Calu3 (cell line): ENCODE data around the gene AAK1. TPM values are rescaled to one million over a fixed set of nuclear protein-coding genes. Genes with fewer than 3 reads are reported as not detected.

Source experiments
- BruUV-seq: library from RNA; stranded (reverse); fragments of 400-500 nt; replicated peaks from 2 replicates; lab custom pipeline; 2021; lab: Mats Ljungman, UMichigan
- CTCF ChIA-PET: fragments of 300-600 bp; sonication (Branson Sonifier 250); formaldehyde crosslinking; loops from one replicate; lab custom pipeline; 2022; ENCODE audit warnings: antibody characterized with exemption; lab: Charles Lee
- DNase-seq: peaks from one replicate; pipeline ENCODE4 v3.0.0; 2022
- H3K27ac Mint-ChIP-seq: one replicate; pipeline ENCODE4 v1.8.0; 2022; ENCODE audit warnings: mixed read lengths; ENCODE audit not compliant: unreplicated experiment
- H3K27me3 Mint-ChIP-seq: one replicate; pipeline ENCODE4 v1.8.0; 2022; ENCODE audit warnings: mixed read lengths; ENCODE audit not compliant: unreplicated experiment
- H3K36me3 Mint-ChIP-seq: one replicate; pipeline ENCODE4 v1.8.0; 2022; ENCODE audit warnings: mild to moderate bottlenecking, moderate library complexity, mixed read lengths; ENCODE audit not compliant: insufficient read depth, unreplicated experiment
- H3K4me1 Mint-ChIP-seq: one replicate; pipeline ENCODE4 v1.8.0; 2022; ENCODE audit warnings: mild to moderate bottlenecking, low read depth, mixed read lengths; ENCODE audit not compliant: unreplicated experiment
- H3K4me3 Mint-ChIP-seq: one replicate; pipeline ENCODE4 v1.8.0; 2022; ENCODE audit warnings: mild to moderate bottlenecking, low read depth, moderate library complexity, mixed read lengths; ENCODE audit not compliant: unreplicated experiment
- H3K9me3 Mint-ChIP-seq: one replicate; pipeline ENCODE4 v1.8.0; 2022; ENCODE audit warnings: low read depth, mixed read lengths; ENCODE audit not compliant: unreplicated experiment
- intact Hi-C: fragments of 100-400 bp; cut with micrococcal nuclease; formaldehyde crosslinking; loops from one replicate; pipeline ENCODE4 v1.10.0; 2022; ENCODE audit not compliant: unreplicated experiment
- total RNA-seq: library from RNA; stranded (reverse); gene quantifications from 2 replicates; pipeline ENCODE4 v1.2.3, GENCODE V29; 2022
- TF ChIP-seq, protein P1 (sequence below): fragments of 200-600 bp; IDR thresholded peaks from one replicate; pipeline ENCODE4 v1.8.0; 2022; ENCODE audit warnings: antibody characterized with exemption; ENCODE audit not compliant: unreplicated experiment

Gene AAK1
- total RNA-seq, 1 experiment from 2014 or later, result 46.7 TPM

DNA sequence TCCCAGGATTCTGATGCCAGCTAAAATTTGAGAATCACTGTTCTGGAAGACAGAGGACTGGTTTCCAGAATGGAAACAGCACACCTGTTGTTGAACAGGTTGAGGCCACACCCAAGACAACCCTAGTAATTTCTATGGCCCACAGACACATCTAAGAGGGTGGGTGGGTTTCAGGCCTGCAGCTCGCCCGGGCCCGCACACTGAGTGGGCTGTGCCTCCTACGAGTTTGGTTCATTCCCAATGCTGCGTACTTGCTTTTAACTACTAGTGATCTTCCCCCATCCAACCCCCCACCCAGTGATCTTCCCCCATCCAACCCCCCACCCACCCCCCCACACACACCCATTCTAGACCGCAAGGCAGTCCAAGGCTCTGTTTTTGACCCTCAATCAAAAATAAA, 205.0 kb downstream of the AAK1 start:
- BruUV-seq, result no TSS peak
- CTCF ChIA-PET, result interaction anchor here (0.5 to 1.4 kb wide), 2 partner anchors 9 to 302 kb away, joined by 4 to 5 read pairs; no protein-coding TSS in a partner anchor
- H3K36me3 Mint-ChIP-seq, result peaks cover 19% of the 10 kb centered on the region
- DNase-seq, result no peak
- TF ChIP-seq, protein P1, sequence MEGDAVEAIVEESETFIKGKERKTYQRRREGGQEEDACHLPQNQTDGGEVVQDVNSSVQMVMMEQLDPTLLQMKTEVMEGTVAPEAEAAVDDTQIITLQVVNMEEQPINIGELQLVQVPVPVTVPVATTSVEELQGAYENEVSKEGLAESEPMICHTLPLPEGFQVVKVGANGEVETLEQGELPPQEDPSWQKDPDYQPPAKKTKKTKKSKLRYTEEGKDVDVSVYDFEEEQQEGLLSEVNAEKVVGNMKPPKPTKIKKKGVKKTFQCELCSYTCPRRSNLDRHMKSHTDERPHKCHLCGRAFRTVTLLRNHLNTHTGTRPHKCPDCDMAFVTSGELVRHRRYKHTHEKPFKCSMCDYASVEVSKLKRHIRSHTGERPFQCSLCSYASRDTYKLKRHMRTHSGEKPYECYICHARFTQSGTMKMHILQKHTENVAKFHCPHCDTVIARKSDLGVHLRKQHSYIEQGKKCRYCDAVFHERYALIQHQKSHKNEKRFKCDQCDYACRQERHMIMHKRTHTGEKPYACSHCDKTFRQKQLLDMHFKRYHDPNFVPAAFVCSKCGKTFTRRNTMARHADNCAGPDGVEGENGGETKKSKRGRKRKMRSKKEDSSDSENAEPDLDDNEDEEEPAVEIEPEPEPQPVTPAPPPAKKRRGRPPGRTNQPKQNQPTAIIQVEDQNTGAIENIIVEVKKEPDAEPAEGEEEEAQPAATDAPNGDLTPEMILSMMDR, result no peak
- H3K4me1 Mint-ChIP-seq, result peaks cover 15% of the 10 kb centered on the region
- H3K9me3 Mint-ChIP-seq, result no peaks in the 10 kb centered on the region
- intact Hi-C loops, result no loop called here
- H3K27ac Mint-ChIP-seq, result peak overlapping the region; percentile 4
- H3K27me3 Mint-ChIP-seq, result no peaks in the 10 kb centered on the region
- no peak overlapping the region for H3K4me3 Mint-ChIP-seq

DNA sequence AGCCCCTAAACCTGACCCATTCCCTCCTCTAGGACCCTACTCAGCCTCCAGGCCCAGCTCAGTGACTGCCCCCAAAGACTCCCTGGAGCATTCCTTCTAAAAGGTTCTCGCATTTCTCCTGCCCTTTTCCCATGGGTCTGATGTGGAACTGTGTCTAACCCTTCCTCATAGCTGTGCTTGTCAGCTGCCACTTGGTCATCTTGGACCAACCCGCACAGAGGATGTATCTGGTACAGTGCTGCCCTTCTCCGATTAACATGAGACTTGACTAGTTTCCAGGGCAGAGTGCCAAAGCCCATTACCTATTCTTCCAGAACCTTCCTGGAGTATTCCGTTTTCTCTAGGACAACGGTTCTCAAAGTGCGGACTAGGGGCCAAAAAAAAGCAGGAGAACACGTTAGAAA, 205.8 kb downstream of the AAK1 start:
- H3K36me3 Mint-ChIP-seq, result peaks cover 19% of the 10 kb centered on the region
- peak overlapping the region; percentile 94 for H3K27ac Mint-ChIP-seq
- DNase-seq, result no peak
- H3K27me3 Mint-ChIP-seq, result no peaks in the 10 kb centered on the region
- H3K4me1 Mint-ChIP-seq, result peaks cover 15% of the 10 kb centered on the region
- no peaks in the 10 kb centered on the region for H3K9me3 Mint-ChIP-seq
- peak overlapping the region; percentile 90 for H3K4me3 Mint-ChIP-seq
- intact Hi-C loops, result loop anchor here (2.0 kb wide), 1 partner anchor 71 kb away; no protein-coding TSS in a partner anchor
- TSS peak; percentile 77 for BruUV-seq
- TF ChIP-seq, protein P1, result no peak
- CTCF ChIA-PET, result interaction anchor here (0.6 to 1.8 kb wide), 6 partner anchors 9 to 672 kb away, joined by 3 to 11 read pairs (median 4); no protein-coding TSS in a partner anchor

DNA sequence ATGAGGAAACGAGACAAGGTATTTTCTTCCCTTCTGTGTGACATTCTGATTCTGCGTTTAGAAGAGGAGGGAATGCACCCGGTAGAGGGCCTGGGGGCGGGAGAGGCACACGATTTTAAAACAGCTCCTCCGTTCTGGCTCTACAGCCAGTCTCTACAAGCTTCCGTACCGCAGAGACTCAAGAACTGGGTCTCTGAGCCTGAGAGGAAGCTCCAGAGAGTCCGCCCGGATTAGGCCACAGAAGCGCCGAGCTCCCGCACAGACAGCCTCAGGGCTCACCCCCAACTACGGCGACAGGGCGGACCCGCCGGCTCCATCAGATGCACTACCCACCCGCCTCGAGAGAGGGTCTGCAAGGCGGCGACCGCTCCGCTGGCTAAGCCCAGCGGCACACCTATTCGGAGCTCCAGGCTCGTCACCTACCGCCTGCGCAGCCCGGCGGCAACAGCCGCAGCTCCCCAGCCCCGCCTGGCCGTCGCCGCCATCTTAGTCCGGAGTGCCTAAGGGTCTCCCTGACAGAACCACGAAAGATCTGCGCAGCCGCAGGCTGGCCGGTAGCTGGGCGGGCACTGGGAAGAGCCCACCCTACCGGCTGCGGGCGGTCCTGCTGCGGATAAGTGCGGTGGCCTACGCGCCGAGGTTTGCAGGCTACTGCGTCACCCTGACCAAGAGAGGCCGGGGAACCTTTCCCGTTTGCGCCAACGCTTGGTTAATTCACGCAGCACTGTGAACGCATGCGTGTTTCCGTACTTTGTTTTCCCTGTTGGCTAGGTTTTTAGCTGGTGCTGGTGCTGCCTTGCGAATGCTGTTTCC, 206.4 kb downstream of the AAK1 start, which contains the start of gene NFU1:
NFU1 (minus strand) TSS at position 498 of the 813 bp plus-strand sequence; CDS start at position 485, 13 bp downstream.
- TF ChIP-seq, protein P1, result no peak
- peaks cover 19% of the 10 kb centered on the region for H3K36me3 Mint-ChIP-seq
- CTCF ChIA-PET, result interaction anchor here (0.6 to 1.8 kb wide), 8 partner anchors 8 to 673 kb away, joined by 3 to 11 read pairs (median 4); no protein-coding TSS in a partner anchor
- no TSS peak for BruUV-seq
- H3K27me3 Mint-ChIP-seq, result no peaks in the 10 kb centered on the region
- H3K4me3 Mint-ChIP-seq, result peak within 1 kb of the TSS; percentile 90
- DNase-seq, result peak; percentile 90
- intact Hi-C loops, result loop anchor here (2.0 kb wide), 1 partner anchor 72 kb away; no protein-coding TSS in a partner anchor
- H3K4me1 Mint-ChIP-seq, result peaks cover 15% of the 10 kb centered on the region
- H3K9me3 Mint-ChIP-seq, result no peaks in the 10 kb centered on the region
- H3K27ac Mint-ChIP-seq, result peak within 1 kb of the TSS; percentile 94

DNA sequence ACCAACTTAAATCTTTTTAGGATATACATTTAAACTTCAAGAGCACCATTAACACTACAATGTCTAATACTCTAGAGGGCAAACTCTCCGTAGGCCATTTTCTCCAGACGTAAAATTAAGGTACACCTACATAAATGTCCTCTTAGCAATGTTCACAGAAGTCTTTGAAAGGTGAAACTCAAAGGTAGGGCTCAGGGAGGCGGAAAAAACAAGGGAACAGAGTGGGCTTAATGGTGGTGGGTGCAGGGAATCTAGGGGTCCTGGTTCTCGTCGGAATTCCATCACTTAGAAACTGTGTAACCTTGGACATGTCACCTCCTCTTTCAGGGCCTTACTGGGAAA, 207.0 kb downstream of the AAK1 start:
- H3K27me3 Mint-ChIP-seq, result no peaks in the 10 kb centered on the region
- intact Hi-C loops, result loop anchor here (2.0 kb wide), 1 partner anchor 72 kb away; no protein-coding TSS in a partner anchor
- no peaks in the 10 kb centered on the region for H3K9me3 Mint-ChIP-seq
- peaks cover 15% of the 10 kb centered on the region for H3K4me1 Mint-ChIP-seq
- peak overlapping the region; percentile 94 for H3K27ac Mint-ChIP-seq
- TF ChIP-seq, protein P1, result no peak
- peaks cover 19% of the 10 kb centered on the region for H3K36me3 Mint-ChIP-seq
- CTCF ChIA-PET, result interaction anchor here (0.9 to 1.8 kb wide), 4 partner anchors 19 to 51 kb away, joined by 3 to 11 read pairs (median 4); no protein-coding TSS in a partner anchor
- no peak for DNase-seq
- peak overlapping the region; percentile 90 for H3K4me3 Mint-ChIP-seq
- no TSS peak for BruUV-seq
